Loucy (cell line): ENCODE measurements around the gene SH3RF3.

ENCODE experiments used
- H2AFZ ChIP-seq: fragments of 200-600 bp; sonication (generic); 2 replicates; pipeline ENCODE4 v1.6.0; 2016; ENCODE audit warnings: antibody characterized with exemption, mild to moderate bottlenecking, low read length, moderate library complexity
- H3F3A ChIP-seq: fragments of 200-600 bp; 2 replicates; pipeline ENCODE4 v1.6.0; 2016; ENCODE audit warnings: antibody characterized with exemption, low read depth, mild to moderate bottlenecking
- H3K27me3 ChIP-seq: fragments of 200-600 bp; sonication (generic); 2 replicates; pipeline ENCODE4 v1.6.1; 2014; ENCODE audit warnings: low read length, mild to moderate bottlenecking; ENCODE audit not compliant: insufficient read depth, poor library complexity, severe bottlenecking
- H3K36me3 ChIP-seq: fragments of 200-600 bp; sonication (generic); 2 replicates; pipeline ENCODE4 v1.6.1; 2016; ENCODE audit warnings: low read length; ENCODE audit not compliant: insufficient read depth
- H3K4me1 ChIP-seq: fragments of 200-600 bp; sonication (generic); 2 replicates; pipeline ENCODE4 v1.5.1; 2014; ENCODE audit warnings: low read length, mild to moderate bottlenecking; ENCODE audit not compliant: insufficient read depth, poor library complexity, severe bottlenecking
- H3K4me2 ChIP-seq: fragments of 200-600 bp; sonication (generic); 2 replicates; pipeline ENCODE4 v1.6.0; 2014; ENCODE audit warnings: antibody characterized with exemption, low read length, low read depth, mild to moderate bottlenecking; ENCODE audit not compliant: poor library complexity, severe bottlenecking
- H3K4me3 ChIP-seq: fragments of 200-600 bp; sonication (generic); 2 replicates; pipeline ENCODE4 v1.5.1; 2014; ENCODE audit warnings: low read length, mild to moderate bottlenecking, mixed read lengths; ENCODE audit not compliant: poor library complexity, severe bottlenecking
- H3K79me2 ChIP-seq: fragments of 200-600 bp; sonication (generic); 2 replicates; pipeline ENCODE4 v1.6.1; 2014; ENCODE audit warnings: low read length; ENCODE audit not compliant: insufficient read depth
- H3K9ac ChIP-seq: fragments of 200-600 bp; sonication (generic); 2 replicates; pipeline ENCODE4 v1.6.0; 2014; ENCODE audit warnings: mild to moderate bottlenecking, low read depth, low read length, moderate library complexity; ENCODE audit not compliant: poor library complexity, severe bottlenecking
- H3K9me2 ChIP-seq: fragments of 200-600 bp; sonication (generic); replicated peaks from 2 replicates; pipeline ENCODE4 v1.6.1; 2016; ENCODE audit warnings: low read depth, low read length, mixed read lengths
- H3K9me3 ChIP-seq: fragments of 200-600 bp; sonication (generic); 2 replicates; pipeline ENCODE4 v1.6.1; 2014; ENCODE audit warnings: mild to moderate bottlenecking, antibody characterized with exemption, low read length, low read depth; ENCODE audit not compliant: insufficient read depth
- H4K20me1 ChIP-seq: fragments of 200-600 bp; sonication (generic); 2 replicates; pipeline ENCODE4 v1.6.0; 2014; ENCODE audit warnings: antibody characterized with exemption, low read length, mild to moderate bottlenecking; ENCODE audit not compliant: insufficient read depth, poor library complexity, severe bottlenecking
- CTCF ChIP-seq: fragments of 200-600 bp; sonication (generic); conservative IDR thresholded peaks from 2 replicates; pipeline ENCODE4 v1.5.1; 2014; ENCODE audit warnings: mild to moderate bottlenecking, antibody characterized with exemption, low read length
- EZH2phosphoT487 ChIP-seq: fragments of 200-600 bp; IDR thresholded peaks from 2 replicates; pipeline ENCODE4 v1.6.1; 2018; ENCODE audit warnings: antibody characterized with exemption, mild to moderate bottlenecking, moderate library complexity, borderline replicate concordance

SH3RF3 gene

GRCh38 chr2:109193807-109194619 lies 65.0 kb downstream of the SH3RF3 start:
- Histone ChIP-seq H3K4me3 (no peak overlapping the region), H3K79me2 (peaks cover 20% of the 10 kb centered on the region; the same call in 1 of the 2 replicates), H3K9me2 (no peaks in the 10 kb centered on the region), H3K4me1 (peaks cover 34% of the 10 kb centered on the region), H4K20me1 (no peaks in the 10 kb centered on the region), H3K27me3 (no peaks in the 10 kb centered on the region), H3K4me2 (no peak overlapping the region), H3K36me3 (no peaks in the 10 kb centered on the region), H3K9ac (no peak overlapping the region), H3K9me3 (no peaks in the 10 kb centered on the region), H2AFZ (no peak overlapping the region), H3F3A (no peaks in the 10 kb centered on the region)
- TF ChIP-seq CTCF = no peak
- no peak for TF ChIP-seq EZH2phosphoT487

- Histone ChIP-seq H3K4me2 (no peak overlapping the region), H3K4me1 (peaks cover 34% of the 10 kb centered on the region), H3K9ac (no peak overlapping the region), H3F3A (no peaks in the 10 kb centered on the region), H3K36me3 (no peaks in the 10 kb centered on the region), H3K79me2 (peaks cover 20% of the 10 kb centered on the region; the same call in 1 of the 2 replicates), H2AFZ (no peak overlapping the region), H3K9me2 (no peaks in the 10 kb centered on the region), H3K27me3 (no peaks in the 10 kb centered on the region), H4K20me1 (no peaks in the 10 kb centered on the region), H3K4me3 (no peak overlapping the region), H3K9me3 (no peaks in the 10 kb centered on the region)
- no peak for TF ChIP-seq CTCF
- no peak for TF ChIP-seq EZH2phosphoT487
These were observed 65.6 kb downstream of the SH3RF3 start for GRCh38 chr2:109194620-109194937.

- Histone ChIP-seq H3K4me2 (no peak overlapping the region), H3K4me3 (no peak overlapping the region), H2AFZ (no peak overlapping the region), H3K9me2 (no peaks in the 10 kb centered on the region), H3K27me3 (no peaks in the 10 kb centered on the region), H3K36me3 (no peaks in the 10 kb centered on the region), H4K20me1 (no peaks in the 10 kb centered on the region), H3K79me2 (peaks cover 16% of the 10 kb centered on the region; the same call in 1 of the 2 replicates), H3K9me3 (no peaks in the 10 kb centered on the region), H3F3A (no peaks in the 10 kb centered on the region), H3K9ac (no peak overlapping the region), H3K4me1 (peaks cover 34% of the 10 kb centered on the region)
- TF ChIP-seq CTCF (no peak), EZH2phosphoT487 (no peak)
These were observed 66.4 kb downstream of the SH3RF3 start for GRCh38 chr2:109195193-109196045.
